Left forelimb (tissue), 1 donor: ENCODE measurements around the gene ATP9A.
"Not testable (repeated sequence)": the region's sequence is repeated elsewhere in the genome, so short reads cannot be mapped to it uniquely, and the experiment has no call there.

Source experiments
- DNase-seq: peaks from one replicate; pipeline ENCODE4 v3.0.0-alpha.2; 2018; ENCODE audit warnings: low spot score

ATP9A gene

GRCh38 chr20:51573576-51574243 is 194.5 kb downstream of the ATP9A start:
- DNase-seq = no peak

GRCh38 chr20:51571460-51571794 is 196.8 kb downstream of the ATP9A start:
- DNase-seq = no peak

GRCh38 chr20:51570739-51571459 is 197.3 kb downstream of the ATP9A start:
- peak; percentile 82 for DNase-seq

- DNase-seq = no peak
Measured at GRCh38 chr20:51569815-51570738, 198.1 kb downstream of the ATP9A start.

DNA sequence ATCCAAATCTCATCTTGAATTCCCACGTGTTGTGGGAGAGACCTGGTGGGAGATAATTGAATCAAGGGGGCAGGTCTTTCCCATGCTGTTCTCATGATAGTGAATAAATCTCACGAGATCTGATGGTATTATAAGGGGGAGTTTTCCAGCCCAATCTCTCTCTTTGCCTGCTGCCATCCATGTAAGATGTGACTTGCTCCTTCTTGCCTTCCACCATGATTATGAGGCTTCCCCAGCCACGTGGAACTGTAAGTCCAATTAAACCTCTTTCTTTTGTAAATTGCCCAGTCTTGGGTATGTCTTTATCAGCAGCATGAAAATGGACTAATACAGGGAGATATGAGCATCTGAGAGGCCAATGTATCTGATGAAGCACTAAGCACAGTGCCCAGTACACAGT is 199.7 kb downstream of the ATP9A start:
- DNase-seq = not testable (repeated sequence)

DNA sequence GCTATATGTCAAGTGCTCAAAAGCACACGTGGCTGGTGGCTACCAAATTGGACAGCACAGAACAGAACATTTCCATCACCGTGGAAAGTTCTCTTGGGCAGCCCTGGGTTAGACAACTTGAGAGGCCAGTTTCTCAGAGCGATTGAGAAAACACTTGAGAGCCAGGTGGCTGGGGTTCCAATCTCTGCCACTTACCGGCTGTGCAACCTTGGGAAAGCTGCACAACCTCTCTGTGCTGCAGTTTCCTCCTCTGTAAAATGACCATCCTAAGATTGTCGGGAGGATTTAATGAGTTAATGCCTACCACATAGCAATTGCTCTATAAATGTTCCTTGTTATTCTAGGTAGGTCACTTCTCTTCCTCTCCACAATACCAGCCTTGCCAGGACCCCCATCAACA is 200.6 kb downstream of the ATP9A start:
- DNase-seq = no peak

- no peak for DNase-seq
Measured at GRCh38 chr20:51566594-51566993, 201.6 kb downstream of the ATP9A start.

DNA sequence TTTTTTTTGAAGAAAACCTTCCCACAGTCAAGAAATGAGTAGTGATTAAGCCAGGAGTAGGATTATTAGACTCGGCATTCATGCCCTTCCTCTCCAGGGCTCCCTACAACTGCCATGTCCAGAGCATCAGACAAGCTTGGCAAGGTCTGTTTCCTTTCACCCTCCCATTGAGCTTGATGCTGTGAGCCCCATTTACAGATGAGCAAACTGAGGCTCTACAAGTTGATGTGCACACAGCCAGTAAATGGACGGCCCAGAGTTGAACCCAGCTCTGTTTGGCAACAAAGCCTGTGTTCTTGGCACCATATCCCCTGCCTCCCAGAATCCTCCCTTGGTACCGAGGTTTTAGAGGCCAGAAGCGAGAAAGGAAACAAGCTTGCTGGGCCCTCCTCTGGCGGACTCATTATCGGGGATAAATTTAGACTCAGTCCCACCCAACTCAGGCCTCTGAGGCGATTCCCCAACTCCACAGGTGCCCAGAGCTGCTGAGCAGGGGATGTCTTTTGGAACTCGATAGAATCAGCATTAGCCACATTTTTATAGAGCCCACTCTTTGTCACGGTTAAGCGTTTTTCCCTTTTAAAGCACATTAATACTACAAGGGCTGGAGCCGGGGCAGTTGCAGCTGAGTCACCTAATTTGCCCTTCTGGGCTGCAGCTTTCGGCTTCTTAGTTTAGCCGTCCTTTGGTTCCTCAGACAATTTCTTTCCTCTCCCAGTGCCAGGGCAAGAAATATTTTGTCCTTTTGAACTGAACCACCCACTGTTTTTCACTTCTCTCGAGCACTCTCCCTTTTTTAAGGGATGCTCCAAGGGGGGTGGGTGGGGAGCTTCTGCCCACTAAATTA is 202.7 kb downstream of the ATP9A start:
- no peak for DNase-seq

DNA sequence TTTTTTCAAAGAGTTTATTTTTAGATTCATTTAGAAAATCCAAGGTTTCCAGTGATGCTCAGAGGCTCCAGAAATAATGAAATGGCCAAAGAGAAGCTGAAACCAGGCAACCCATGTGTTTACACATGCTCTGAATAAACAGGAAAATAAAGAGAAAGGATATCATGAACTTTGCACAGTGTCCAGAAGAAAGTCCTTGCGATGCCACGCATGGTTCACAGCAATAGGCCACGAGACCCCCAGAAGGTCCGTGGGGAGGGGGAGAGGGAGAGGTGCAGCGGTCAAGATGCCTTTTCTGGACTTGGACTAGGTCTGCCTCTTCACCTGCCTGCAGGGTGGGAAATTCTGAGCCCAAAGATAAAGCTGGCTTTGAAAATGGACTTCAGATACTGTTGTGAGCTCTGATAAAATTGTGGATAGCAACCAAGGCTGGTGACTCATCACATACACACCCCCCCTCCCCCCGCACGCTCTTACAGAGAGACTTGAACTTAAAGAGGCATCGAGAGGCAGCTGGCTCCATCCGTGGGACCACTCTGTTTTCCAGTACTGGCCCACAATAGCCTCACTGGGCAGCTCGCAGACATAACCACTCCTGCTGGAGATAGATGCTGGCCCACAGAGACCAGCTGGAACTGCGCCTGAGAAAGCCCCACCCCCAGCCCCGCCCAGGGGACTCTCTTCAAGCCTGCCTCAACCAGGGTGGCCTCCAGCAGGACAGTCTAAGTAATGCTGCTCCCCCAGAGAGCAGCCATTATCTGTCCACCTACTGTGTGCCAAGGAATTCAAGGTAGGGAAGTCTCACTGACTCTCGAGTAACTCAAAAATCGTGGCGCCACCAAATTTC is 204.5 kb downstream of the ATP9A start:
- DNase-seq = peak; percentile 76

DNA sequence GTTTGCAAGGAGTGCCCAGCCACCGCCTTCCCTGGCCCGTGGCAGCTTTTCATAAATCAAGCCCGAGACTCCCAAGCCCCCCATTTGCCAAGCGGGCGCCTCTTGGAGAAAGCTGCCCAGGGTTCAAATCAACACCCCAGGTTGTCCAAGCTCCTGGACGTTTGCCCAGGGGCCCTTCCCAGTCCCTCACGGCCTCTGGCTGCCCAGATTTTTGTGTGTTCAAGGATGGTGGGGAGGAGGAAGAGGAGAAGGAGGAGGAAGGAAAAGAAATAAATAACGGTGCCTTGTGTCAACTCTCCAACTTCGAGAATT is 205.1 kb downstream of the ATP9A start:
- no peak for DNase-seq

GRCh38 chr20:51562332-51563173 is 205.6 kb downstream of the ATP9A start:
- peak; percentile 96 for DNase-seq

DNA sequence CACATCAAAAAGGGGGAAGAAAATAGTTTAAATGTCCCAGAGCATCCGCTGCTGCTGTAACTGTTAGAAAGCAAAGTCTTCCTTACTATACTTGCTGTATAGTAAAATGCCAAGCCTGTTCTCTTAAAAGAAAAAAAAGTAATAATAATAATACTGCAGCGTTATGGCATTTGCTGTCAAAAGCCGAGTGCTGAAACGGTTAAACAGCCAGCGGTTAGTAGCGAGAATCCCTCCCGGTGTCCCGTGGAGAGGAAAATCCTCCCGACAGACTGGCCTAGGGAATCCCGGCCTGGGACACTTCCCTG is 206.2 kb downstream of the ATP9A start:
- DNase-seq = no peak

GRCh38 chr20:51560550-51561307 is 207.5 kb downstream of the ATP9A start:
- no peak for DNase-seq

DNA sequence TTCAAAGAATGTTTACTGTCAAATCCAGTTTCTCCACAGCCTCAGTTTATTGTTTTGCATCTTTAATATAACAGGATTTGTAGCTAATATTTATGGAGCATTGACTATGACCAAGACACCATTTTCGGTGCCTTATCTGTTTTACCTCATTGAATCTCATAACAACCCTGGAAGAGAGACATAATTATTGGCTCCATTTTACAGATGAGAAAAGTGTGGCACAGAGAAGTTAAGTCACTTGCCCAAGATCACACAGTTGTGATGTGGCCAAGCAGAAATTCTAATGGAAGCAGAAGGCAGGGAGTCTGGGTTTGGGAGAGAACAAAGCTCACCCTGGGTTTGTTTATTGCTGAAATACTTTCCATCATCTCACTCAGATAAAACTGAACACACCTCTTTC is 208.1 kb downstream of the ATP9A start:
- no peak for DNase-seq

DNA sequence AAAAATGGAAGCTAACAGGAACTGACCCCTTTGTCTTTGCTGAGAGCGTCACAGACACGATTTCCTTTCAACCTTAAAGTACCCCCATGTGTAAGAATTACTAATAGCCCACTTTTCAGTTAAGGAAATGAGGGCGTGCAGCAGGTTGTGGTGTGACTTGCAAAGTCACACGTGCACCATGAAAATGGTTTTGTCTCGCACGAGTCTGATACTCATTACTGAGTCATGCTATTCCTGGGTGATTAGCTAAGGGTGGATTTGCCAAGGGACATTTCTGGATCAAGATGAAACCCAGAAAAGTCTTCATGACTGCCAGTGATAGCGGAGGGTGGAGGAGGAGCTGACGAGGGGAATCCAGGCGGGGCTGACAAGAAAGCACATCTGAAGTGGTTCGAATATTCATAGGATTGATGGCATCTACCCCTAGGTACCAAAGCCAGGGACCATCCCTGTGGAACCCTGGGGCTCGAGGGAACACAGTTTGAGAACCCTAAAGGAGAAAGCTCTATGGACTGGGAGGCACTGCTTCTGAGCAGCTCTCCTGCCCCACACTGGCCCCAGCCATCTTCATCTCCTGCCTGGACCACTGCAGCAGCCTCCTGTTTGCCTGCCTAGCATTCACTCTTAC is 213.5 kb downstream of the ATP9A start:
- no peak for DNase-seq

GRCh38 chr20:51553897-51554486 is 214.2 kb downstream of the ATP9A start:
- DNase-seq = no peak

GRCh38 chr20:51551186-51551585 is 217.0 kb downstream of the ATP9A start:
- DNase-seq = no peak

DNA sequence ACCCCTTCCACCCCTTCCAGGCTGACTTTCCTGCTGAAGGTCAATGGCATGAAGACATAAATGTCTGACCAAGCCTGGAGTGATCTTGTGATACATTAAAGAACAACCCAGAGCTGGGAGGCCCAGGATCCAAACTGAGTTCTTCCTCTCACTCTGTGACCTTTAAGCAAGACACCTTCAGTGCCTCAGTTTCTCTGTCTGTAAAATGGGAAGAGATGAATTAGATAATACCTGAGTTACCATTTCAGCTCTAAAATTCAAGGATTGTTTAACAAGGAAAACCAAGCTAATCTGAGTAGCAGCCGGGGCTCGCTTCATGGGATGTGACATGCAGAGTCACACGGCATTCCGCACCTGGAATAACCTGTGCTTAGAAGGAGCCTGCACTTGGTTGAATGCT is 218.7 kb downstream of the ATP9A start:
- DNase-seq = no peak

DNA sequence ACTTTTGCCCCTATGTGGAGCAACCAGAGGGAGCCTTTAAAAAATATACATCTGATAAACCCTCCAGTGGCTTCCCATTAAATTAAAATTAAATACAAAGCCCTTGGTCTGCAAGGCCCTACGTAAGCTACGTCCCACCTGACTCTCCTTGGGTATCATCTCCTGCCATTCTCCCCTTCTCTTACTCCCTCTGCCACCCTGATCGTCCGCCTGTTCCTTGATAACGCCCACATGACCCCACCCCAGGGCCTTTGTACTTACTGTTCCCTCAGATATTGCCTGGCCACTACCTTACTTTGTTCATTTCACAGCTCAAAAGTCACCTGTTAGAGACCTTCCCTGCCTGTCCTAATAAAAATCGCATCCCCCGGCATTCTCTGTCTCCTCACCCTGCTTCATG is 220.2 kb downstream of the ATP9A start:
- DNase-seq = no peak
